ENCODE measurements around the gene RNASE9. TPM values are rescaled to one million over a fixed set of nuclear protein-coding genes. Genes with fewer than 3 reads are reported as not detected.

RNASE9 gene
- total and polyA plus RNA-seq, 9 of the 15 experiments (the other 6 are each of a cell fraction or from before 2014, with no cell fraction given) = not detected

- H3K27ac ChIP-seq (ENCODE audit: extremely low read depth, low read depth, low read length) = no peak overlapping the region
- H3K27me3 ChIP-seq (ENCODE audit: control insufficient read depth in 2 of 2, insufficient read depth in 2 of 2, low read length in 2 of 2) = no peaks in the 10 kb centered on the region
- POLR2A ChIA-PET = interaction anchor here (0.6 to 0.9 kb wide), 4 partner anchors 10 to 267 kb away, joined by 3 read pairs; no protein-coding TSS in a partner anchor
- 0 out of 2 replicates have a peak overlapping the region, but pooled peaks have one; percentile 7 for H3K4me2 ChIP-seq (ENCODE audit: insufficient read depth, low read length)
- intact Hi-C loops (cut with micrococcal nuclease) = no loop called here
- H3K36me3 ChIP-seq (ENCODE audit: control insufficient read depth, insufficient read depth, low read length) = no peaks in the 10 kb centered on the region
- peaks cover 0 to 18% of the 10 kb centered on the region in 2 experiments; a peak in 3 of 5 replicates for H3K4me1 ChIP-seq (replicated peaks in 1 of 2; ENCODE audit: control insufficient read depth in 2 of 2, insufficient read depth in 2 of 2, low read length in 2 of 2)
- no peak overlapping the region for H3K4me3 ChIP-seq
- peak; percentile 61 for ATAC-seq
- no TSS peak for BruUV-seq (replicated peaks)
- no peaks in the 10 kb centered on the region for H4K20me1 ChIP-seq (replicated peaks; ENCODE audit: control insufficient read depth, insufficient read depth, low read length)
- in situ Hi-C loops (cut with MboI) = no loop called here
- H3K9me3 ChIP-seq (replicated peaks; ENCODE audit: control insufficient read depth, insufficient read depth, low read depth, low read length) = no peaks in the 10 kb centered on the region
- H3K79me2 ChIP-seq (ENCODE audit: control insufficient read depth, insufficient read depth, low read length) = no peaks in the 10 kb centered on the region
- DNase-seq (ENCODE audit: extremely low read depth in 1 of 4, low spot score in 3 of 4) = peak in 2 of 4 experiments; percentile 25 to 56
- no peak overlapping the region for H3K9ac ChIP-seq (ENCODE audit: insufficient read depth in 1 of 2, low read depth in 2 of 2, low read length in 2 of 2)
- peak overlapping the region; percentile 56; the same call in 1 of the 2 replicates for H2AFZ ChIP-seq (ENCODE audit: low read depth, low read length)
- 26% methylated on average over 11 of the region's 11 CpGs for WGBS (ENCODE audit: insufficient coverage, low coverage, missing lambda C conversion rate)
- no peaks in the 10 kb centered on the region for H3K9me1 ChIP-seq (ENCODE audit: control insufficient read depth, insufficient read depth, low read length)
- peak; percentile 40 for FAIRE-seq
- CTCF ChIA-PET (ENCODE audit: low intra/inter-chr PET ratio) = no interaction called here
- peak; percentile 72 for TF ChIP-seq TEAD4 (IDR thresholded peaks at IDR 0.05; ENCODE audit: low read length)
- TF ChIP-seq TEAD4 (CRISPR knock-in tag; IDR thresholded peaks at IDR 0.05; ENCODE audit: borderline replicate concordance) = no peak
- no peak for TF ChIP-seq ZBTB9 (CRISPR knock-in tag; IDR thresholded peaks at IDR 0.05)
- TF ChIP-seq ZNF707 (CRISPR knock-in tag; conservative IDR thresholded peaks at IDR 0.05) = no peak
- TF ChIP-seq ZNF124 (CRISPR knock-in tag; IDR thresholded peaks at IDR 0.05) = no peak
- TF ChIP-seq MECOM (CRISPR knock-in tag; IDR thresholded peaks at IDR 0.05) = peak; percentile 64; the same call in 1 of the 2 replicates
- no peak for TF ChIP-seq E2F4 (CRISPR knock-in tag; IDR thresholded peaks at IDR 0.05; ENCODE audit: low read depth)
- peak; percentile 18; the same call in 1 of the 2 replicates for TF ChIP-seq VEZF1 (CRISPR knock-in tag; IDR thresholded peaks at IDR 0.05)
- peak; percentile 43; the same call in 1 of the 2 replicates for TF ChIP-seq NCOR1 (IDR thresholded peaks at IDR 0.05)
- TF ChIP-seq PHF8 (IDR thresholded peaks at IDR 0.05; ENCODE audit: borderline replicate concordance, low read length) = no peak
- peak; percentile 69 for TF ChIP-seq MEIS2 (IDR thresholded peaks at IDR 0.05; ENCODE audit: partially characterized antibody)
- peak; percentile 37; the same call in 1 of the 2 replicates for TF ChIP-seq SOX6 (IDR thresholded peaks at IDR 0.05)
- peak in 1 of 2 experiments; percentile 42; a peak in 1 of 4 replicates for TF ChIP-seq RCOR1 (IDR thresholded peaks at IDR 0.05; ENCODE audit: borderline replicate concordance in 1 of 2, low read depth in 2 of 2, low read length in 2 of 2)
- no peak for TF ChIP-seq PBX2 (CRISPR knock-in tag; IDR thresholded peaks at IDR 0.05; ENCODE audit: low read depth)
- TF ChIP-seq PBX2 (tag; conservative IDR thresholded peaks at IDR 0.05; ENCODE audit: low read depth) = 0 out of 2 replicates have a peak, but pooled peaks have one; percentile 31
- peak; percentile 82 for TF ChIP-seq CBFA2T3 (IDR thresholded peaks at IDR 0.05)
Observed at GRCh38 chr14:20556500-20557211, 4.2 kb downstream of the RNASE9 start.
